ENCODE results near the gene PON1.

- TF ChIP-seq CTCF (IDR thresholded peaks at IDR 0.05) (no peak), POLR2A (IDR thresholded peaks at IDR 0.05) (no peak)
Observed at GRCh38 chr7:95263785-95264362, 60.5 kb downstream of the PON1 start.

Measured in lower leg skin (tissue), 3 donors.